B cell (primary cell): Measurements from ENCODE around the gene HDGFL2. TPM values are rescaled to one million over a fixed set of nuclear protein-coding genes. Genes with fewer than 3 reads are reported as not detected.

Experiments used
- ATAC-seq: fragments of 200-7000 bp; cut with Tn5 transposase; one replicate; pipeline ENCODE4 v1.10.0; 2021; ENCODE audit warnings: low read depth, mild to moderate bottlenecking, moderate number of reproducible peaks, moderate library complexity
- CTCF ChIA-PET: fragments of 350-600 bp; sonication (Branson Sonifier 250); formaldehyde crosslinking; loops from one replicate; lab custom pipeline; 2021; ENCODE audit warnings: antibody characterized with exemption, inconsistent platforms; lab: Charles Lee
- POLR2A ChIA-PET: fragments of 350-600 bp; sonication (Branson Sonifier 250); formaldehyde crosslinking; loops from one replicate; lab custom pipeline; 2021; ENCODE audit warnings: antibody characterized with exemption; lab: Charles Lee
- DNase-seq: peaks from one replicate; pipeline ENCODE4 v3.0.0; 2013
- H2AFZ ChIP-seq: 2 replicates; pipeline ENCODE4 v1.6.1; 2012; ENCODE audit warnings: mild to moderate bottlenecking, low read depth, low read length; ENCODE audit not compliant: insufficient read depth, poor library complexity, severe bottlenecking
- H3K27ac ChIP-seq, 2 donors: 1 replicate in 1 of 2; 2 replicates in 1 of 2; pipeline ENCODE4 v1.5.1; 2012 to 2013; ENCODE audit warnings: low read length in 2 of 2, mild to moderate bottlenecking in 2 of 2, moderate library complexity in 1 of 2
- H3K27me3 ChIP-seq, 4 experiments: fragments of 200-600 bp in 1 of 4; sonication (generic) in 1 of 4; replicated peaks in 1 of 4; 1 replicate in 2 of 4; 2 replicates in 2 of 4; pipeline versions ENCODE4 v1.6.1 to v1.7.0; 2013 to 2016; ENCODE audit warnings: low read length in 3 of 4, mild to moderate bottlenecking in 2 of 4, mixed read lengths in 1 of 4, moderate library complexity in 1 of 4; ENCODE audit not compliant: insufficient read depth in 4 of 4, control insufficient read depth in 3 of 4; ENCODE audit errors: control extremely low read depth in 1 of 4
- H3K36me3 ChIP-seq, 2 experiments: replicated peaks in 1 of 2; 1 replicate in 1 of 2; 2 replicates in 1 of 2; pipeline versions ENCODE4 v1.6.1 to v1.7.1; 2013; ENCODE audit warnings: low read length in 1 of 2; ENCODE audit not compliant: insufficient read depth in 2 of 2, control insufficient read depth in 1 of 2; ENCODE audit errors: control extremely low read depth in 1 of 2, extremely low read depth in 1 of 2
- H3K4me1 ChIP-seq, 2 donors: fragments of 200-600 bp in 1 of 2; sonication (generic) in 1 of 2; 1 replicate in 1 of 2; 2 replicates in 1 of 2; pipeline versions ENCODE4 v1.5.1 to v1.6.1; 2013 to 2017; ENCODE audit warnings: low read length in 2 of 2; ENCODE audit not compliant: control insufficient read depth in 2 of 2, insufficient read depth in 2 of 2
- H3K4me2 ChIP-seq: replicated peaks from 2 replicates; pipeline ENCODE3; 2012; ENCODE audit warnings: mild to moderate bottlenecking, low read depth, low read length; ENCODE audit not compliant: poor library complexity, severe bottlenecking
- H3K4me3 ChIP-seq, 5 experiments: fragments of 200-600 bp in 1 of 5; sonication (generic) in 1 of 5; 1 replicate in 3 of 5; 2 replicates in 2 of 5; pipeline versions ENCODE4 v1.5.1 to v1.7.0; 2011 to 2016; ENCODE audit warnings: low read length in 4 of 5, mild to moderate bottlenecking in 4 of 5, low read depth in 2 of 5, control low read depth in 1 of 5, moderate library complexity in 1 of 5; ENCODE audit not compliant: insufficient read depth in 1 of 5; ENCODE audit errors: control extremely low read depth in 1 of 5, extremely low read depth in 1 of 5
- H3K79me2 ChIP-seq: fragments of 200-600 bp; sonication (generic); one replicate; pipeline ENCODE4 v1.6.0; 2016; ENCODE audit warnings: low read length; ENCODE audit not compliant: control insufficient read depth, insufficient read depth
- H3K9ac ChIP-seq: fragments of 200-600 bp; sonication (generic); 2 replicates; pipeline ENCODE4 v1.6.1; 2017; ENCODE audit warnings: mild to moderate bottlenecking, low read length, moderate library complexity
- H3K9me3 ChIP-seq, 3 donors: one replicate each; pipeline versions ENCODE4 v1.6.1 to v1.7.1; 2013; ENCODE audit warnings: low read length in 2 of 3; ENCODE audit not compliant: control insufficient read depth in 2 of 3, insufficient read depth in 1 of 3; ENCODE audit errors: control extremely low read depth in 1 of 3
- H4K20me1 ChIP-seq: 2 replicates; pipeline ENCODE4 v1.6.0; 2012; ENCODE audit warnings: mild to moderate bottlenecking, low read length; ENCODE audit not compliant: insufficient read depth, control insufficient read depth, poor library complexity, severe bottlenecking
- H3K27ac Mint-ChIP-seq: one replicate; pipeline ENCODE4 v1.8.0; 2021; ENCODE audit warnings: mixed read lengths
- H3K27me3 Mint-ChIP-seq: one replicate; pipeline ENCODE4 v1.8.0; 2021; ENCODE audit warnings: mixed read lengths
- H3K4me1 Mint-ChIP-seq: one replicate; pipeline ENCODE4 v1.8.0; 2021; ENCODE audit warnings: mixed read lengths
- H3K4me3 Mint-ChIP-seq: one replicate; pipeline ENCODE4 v1.8.0; 2021; ENCODE audit warnings: mixed read lengths
- H3K9me3 Mint-ChIP-seq: one replicate; pipeline ENCODE4 v1.8.0; 2022; ENCODE audit warnings: mixed read lengths; ENCODE audit not compliant: insufficient read depth
- EZH2 ChIP-seq: IDR thresholded peaks from 2 replicates; pipeline ENCODE4 v1.6.1; 2012; ENCODE audit warnings: borderline replicate concordance, low read depth, mild to moderate bottlenecking, moderate library complexity, low read length; ENCODE audit not compliant: insufficient read depth, poor library complexity, severe bottlenecking
- WGBS: methylation state at CpG from one replicate; pipeline ENCODE4 v1.1.5; 2013; ENCODE audit warnings: missing lambda C conversion rate; ENCODE audit not compliant: insufficient coverage; 5-methylcytosine and 5-hydroxymethylcytosine counted together
- intact Hi-C: fragments of 100-400 bp; cut with micrococcal nuclease; formaldehyde crosslinking; loops from one replicate; pipeline ENCODE4 v1.10.0; 2022
- polyA plus RNA-seq: library from polyadenylated mRNA; depleted of rRNA; stranded (reverse); fragments of >200 nt; gene quantifications from 2 replicates; pipeline ENCODE4 v1.2.3, GENCODE V29; 2012
- total RNA-seq, 2 donors: library from RNA; stranded (reverse); fragments of 120-200 nt in 1 of 2; gene quantifications; 1 replicate in 1 of 2; 2 replicates in 1 of 2; pipeline versions ENCODE4 v1.2.3 to v1.2.4, GENCODE V29; 2013 to 2022
- TF ChIP-seq, protein P1 (sequence below): fragments of 200-600 bp; IDR thresholded peaks from one replicate; pipeline ENCODE4 v1.8.0; 2022; ENCODE audit warnings: antibody characterized with exemption, mild to moderate bottlenecking

The HDGFL2 gene
- total and polyA plus RNA-seq, 2 donors (not counting 1 experiment from before 2014, with no cell fraction given): 18.4 to 49.9 TPM

GRCh38 chr19:4492337-4493103, 20.4 kb downstream of the HDGFL2 start:
- Histone ChIP-seq H3K9ac (no peak overlapping the region), H3K27me3 (no peaks in the 10 kb centered on the region), H3K4me3 (no peak overlapping the region), H3K4me2 (no peak overlapping the region), H3K36me3 (peaks cover 5 to 42% of the 10 kb centered on the region in 2 experiments), H3K4me1 (no peaks in the 10 kb centered on the region), H3K79me2 (peaks cover 11% of the 10 kb centered on the region), H3K9me3 (no peaks in the 10 kb centered on the region), H4K20me1 (no peaks in the 10 kb centered on the region), H2AFZ (no peak overlapping the region), H3K27ac (no peak overlapping the region)
- Mint-ChIP-seq H3K27ac (no peak overlapping the region), H3K4me3 (no peak overlapping the region), H3K27me3 (no peaks in the 10 kb centered on the region), H3K9me3 (no peaks in the 10 kb centered on the region), H3K4me1 (no peaks in the 10 kb centered on the region)
- WGBS: 100% methylated on average over 3 of the region's 3 CpGs
- CTCF ChIA-PET: interaction anchor here (0.5 kb wide), 1 partner anchor 153 kb away, joined by 3 read pairs; no protein-coding TSS in a partner anchor
- POLR2A ChIA-PET: no interaction called here
- intact Hi-C loops: no loop called here
- DNase-seq (no peak), ATAC-seq (no peak)
- TF ChIP-seq, protein P1, sequence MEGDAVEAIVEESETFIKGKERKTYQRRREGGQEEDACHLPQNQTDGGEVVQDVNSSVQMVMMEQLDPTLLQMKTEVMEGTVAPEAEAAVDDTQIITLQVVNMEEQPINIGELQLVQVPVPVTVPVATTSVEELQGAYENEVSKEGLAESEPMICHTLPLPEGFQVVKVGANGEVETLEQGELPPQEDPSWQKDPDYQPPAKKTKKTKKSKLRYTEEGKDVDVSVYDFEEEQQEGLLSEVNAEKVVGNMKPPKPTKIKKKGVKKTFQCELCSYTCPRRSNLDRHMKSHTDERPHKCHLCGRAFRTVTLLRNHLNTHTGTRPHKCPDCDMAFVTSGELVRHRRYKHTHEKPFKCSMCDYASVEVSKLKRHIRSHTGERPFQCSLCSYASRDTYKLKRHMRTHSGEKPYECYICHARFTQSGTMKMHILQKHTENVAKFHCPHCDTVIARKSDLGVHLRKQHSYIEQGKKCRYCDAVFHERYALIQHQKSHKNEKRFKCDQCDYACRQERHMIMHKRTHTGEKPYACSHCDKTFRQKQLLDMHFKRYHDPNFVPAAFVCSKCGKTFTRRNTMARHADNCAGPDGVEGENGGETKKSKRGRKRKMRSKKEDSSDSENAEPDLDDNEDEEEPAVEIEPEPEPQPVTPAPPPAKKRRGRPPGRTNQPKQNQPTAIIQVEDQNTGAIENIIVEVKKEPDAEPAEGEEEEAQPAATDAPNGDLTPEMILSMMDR: no peak
- TF ChIP-seq EZH2: no peak
